ENCODE measurements around the gene EIF3D.

The EIF3D gene

GRCh38 chr22:36470994-36471331 lies 58.0 kb downstream of the EIF3D start:
- FAIRE-seq (no peak), DNase-seq (ENCODE audit: insufficient read length) (no peak)
- TF ChIP-seq POLR2AphosphoS5 (IDR thresholded peaks at IDR 0.05; ENCODE audit: low read depth, low read length) (peak; percentile 31; the same call in 1 of the 2 replicates), POLR2A (IDR thresholded peaks at IDR 0.05; ENCODE audit: low read depth, low read length) (no peak)

- peak; percentile 83 for FAIRE-seq
- no peak for TF ChIP-seq POLR2AphosphoS5 (IDR thresholded peaks at IDR 0.05; ENCODE audit: low read depth, low read length)
- no peak for TF ChIP-seq TAF1 (IDR thresholded peaks at IDR 0.05; ENCODE audit: borderline replicate concordance, low read depth, low read length)
- TF ChIP-seq POLR2A (IDR thresholded peaks at IDR 0.05; ENCODE audit: low read depth, low read length) = no peak
- DNase-seq (ENCODE audit: insufficient read length) = peak; percentile 85
Measured at GRCh38 chr22:36470162-36470993, 58.6 kb downstream of the EIF3D start.

GRCh38 chr22:36469094-36469710 lies 59.8 kb downstream of the EIF3D start:
- DNase-seq (ENCODE audit: insufficient read length) (no peak), FAIRE-seq (no peak)
- TF ChIP-seq TAF1 (IDR thresholded peaks at IDR 0.05; ENCODE audit: borderline replicate concordance, low read depth, low read length) (no peak), POLR2A (IDR thresholded peaks at IDR 0.05; ENCODE audit: low read depth, low read length) (no peak), POLR2AphosphoS5 (IDR thresholded peaks at IDR 0.05; ENCODE audit: low read depth, low read length) (no peak)

- FAIRE-seq (no peak), DNase-seq (ENCODE audit: insufficient read length) (no peak)
- TF ChIP-seq POLR2A (IDR thresholded peaks at IDR 0.05; ENCODE audit: low read depth, low read length) (no peak), TAF1 (IDR thresholded peaks at IDR 0.05; ENCODE audit: borderline replicate concordance, low read depth, low read length) (no peak), POLR2AphosphoS5 (IDR thresholded peaks at IDR 0.05; ENCODE audit: low read depth, low read length) (no peak)
Measured at GRCh38 chr22:36467946-36468345, 61.0 kb downstream of the EIF3D start.

- no peak for DNase-seq (ENCODE audit: insufficient read length)
- no peak for TF ChIP-seq TAF1 (IDR thresholded peaks at IDR 0.05; ENCODE audit: borderline replicate concordance, low read depth, low read length)
- no peak for TF ChIP-seq POLR2A (IDR thresholded peaks at IDR 0.05; ENCODE audit: low read depth, low read length)
- TF ChIP-seq POLR2AphosphoS5 (IDR thresholded peaks at IDR 0.05; ENCODE audit: low read depth, low read length) = no peak
- no peak for FAIRE-seq
Measured at GRCh38 chr22:36467042-36467810, 61.7 kb downstream of the EIF3D start.

GRCh38 chr22:36466258-36466657 lies 62.7 kb downstream of the EIF3D start:
- TF ChIP-seq TAF1 (IDR thresholded peaks at IDR 0.05; ENCODE audit: borderline replicate concordance, low read depth, low read length) = no peak
- no peak; the same call in 1 of the 2 replicates for TF ChIP-seq POLR2AphosphoS5 (IDR thresholded peaks at IDR 0.05; ENCODE audit: low read depth, low read length)
- no peak for TF ChIP-seq POLR2A (IDR thresholded peaks at IDR 0.05; ENCODE audit: low read depth, low read length)
- DNase-seq (ENCODE audit: insufficient read length) (no peak), FAIRE-seq (no peak)

- DNase-seq (ENCODE audit: insufficient read length) = no peak
- peak; percentile 41; the same call in 1 of the 2 replicates for TF ChIP-seq POLR2A (IDR thresholded peaks at IDR 0.05; ENCODE audit: low read depth, low read length)
- TF ChIP-seq TAF1 (IDR thresholded peaks at IDR 0.05; ENCODE audit: borderline replicate concordance, low read depth, low read length) = no peak
- TF ChIP-seq POLR2AphosphoS5 (IDR thresholded peaks at IDR 0.05; ENCODE audit: low read depth, low read length) = no peak; the same call in 1 of the 2 replicates
- no peak for FAIRE-seq
Measured at GRCh38 chr22:36465232-36466021, 63.5 kb downstream of the EIF3D start.

- no peak for FAIRE-seq
- DNase-seq (ENCODE audit: insufficient read length) = no peak
- no peak for TF ChIP-seq POLR2AphosphoS5 (IDR thresholded peaks at IDR 0.05; ENCODE audit: low read depth, low read length)
- TF ChIP-seq POLR2A (IDR thresholded peaks at IDR 0.05; ENCODE audit: low read depth, low read length) = no peak
- no peak for TF ChIP-seq TAF1 (IDR thresholded peaks at IDR 0.05; ENCODE audit: borderline replicate concordance, low read depth, low read length)
Measured at GRCh38 chr22:36464715-36465231, 64.2 kb downstream of the EIF3D start.

- FAIRE-seq (no peak), DNase-seq (ENCODE audit: insufficient read length) (no peak)
- no peak for TF ChIP-seq POLR2AphosphoS5 (IDR thresholded peaks at IDR 0.05; ENCODE audit: low read depth, low read length)
- TF ChIP-seq POLR2A (IDR thresholded peaks at IDR 0.05; ENCODE audit: low read depth, low read length) = no peak
- no peak for TF ChIP-seq TAF1 (IDR thresholded peaks at IDR 0.05; ENCODE audit: borderline replicate concordance, low read depth, low read length)
Measured at GRCh38 chr22:36463783-36464184, 65.2 kb downstream of the EIF3D start.

- FAIRE-seq (no peak), DNase-seq (ENCODE audit: insufficient read length) (no peak)
- no peak for TF ChIP-seq TAF1 (IDR thresholded peaks at IDR 0.05; ENCODE audit: borderline replicate concordance, low read depth, low read length)
- TF ChIP-seq POLR2A (IDR thresholded peaks at IDR 0.05; ENCODE audit: low read depth, low read length) = no peak
- no peak for TF ChIP-seq POLR2AphosphoS5 (IDR thresholded peaks at IDR 0.05; ENCODE audit: low read depth, low read length)
Measured at GRCh38 chr22:36461665-36462649, 67.0 kb downstream of the EIF3D start.

Measured in GM12892 (cell line).